PC-3 (cell line): Measurements from ENCODE around the gene CNTNAP2. TPM values are rescaled to one million over a fixed set of nuclear protein-coding genes. Genes with fewer than 3 reads are reported as not detected.

Experiments used
- ATAC-seq: fragments of 200-7000 bp; cut with Tn5 transposase; 2 replicates; pipeline ENCODE4 v1.9.1; 2020; ENCODE audit warnings: mild to moderate bottlenecking, moderate library complexity
- BruUV-seq: library from RNA; stranded (reverse); fragments of 400-500 nt; replicated peaks from 2 replicates; lab custom pipeline; 2021; lab: Mats Ljungman, UMichigan
- CTCF ChIA-PET: fragments of 300-600 bp; sonication (Branson Sonifier 250); formaldehyde crosslinking; loops from one replicate; lab custom pipeline; 2022; ENCODE audit warnings: antibody characterized with exemption; lab: Charles Lee
- POLR2A ChIA-PET: fragments of 300-600 bp; sonication (Branson Sonifier 250); formaldehyde crosslinking; loops from one replicate; lab custom pipeline; 2022; ENCODE audit warnings: antibody characterized with exemption; ENCODE audit not compliant: unreplicated experiment; lab: Charles Lee
- DNase-seq: peaks from one replicate; pipeline ENCODE4 v3.0.0-alpha.2; 2015
- H2AFZ ChIP-seq: fragments of 300-600 bp; sonication (generic); 2 replicates; pipeline ENCODE4 v1.6.0; 2016; ENCODE audit warnings: antibody characterized with exemption, low read length
- H3F3A ChIP-seq: fragments of 300-600 bp; sonication (generic); one replicate; pipeline ENCODE4 v1.6.0; 2017; ENCODE audit warnings: antibody characterized with exemption, low read length, control low read depth, mild to moderate bottlenecking; ENCODE audit not compliant: unreplicated experiment
- H3K27ac ChIP-seq: fragments of 300-600 bp; sonication (generic); 2 replicates; pipeline ENCODE4 v1.5.1; 2016; ENCODE audit warnings: mild to moderate bottlenecking, low read length
- H3K27me3 ChIP-seq: fragments of 300-600 bp; sonication (generic); 2 replicates; pipeline ENCODE4 v1.6.1; 2016; ENCODE audit warnings: low read length, mixed read lengths
- H3K36me3 ChIP-seq: fragments of 300-600 bp; sonication (generic); 2 replicates; pipeline ENCODE4 v1.6.1; 2016; ENCODE audit warnings: low read depth, mixed run types, low read length, mixed read lengths
- H3K4me1 ChIP-seq: fragments of 300-600 bp; sonication (generic); 2 replicates; pipeline ENCODE4 v1.5.1; 2016; ENCODE audit warnings: low read length; ENCODE audit not compliant: insufficient read depth
- H3K4me2 ChIP-seq: fragments of 300-600 bp; sonication (generic); 2 replicates; pipeline ENCODE4 v1.6.0; 2016; ENCODE audit warnings: low read length
- H3K4me3 ChIP-seq: fragments of 300-600 bp; sonication (generic); 2 replicates; pipeline ENCODE4 v1.5.1; 2016; ENCODE audit warnings: mild to moderate bottlenecking, low read length, mixed read lengths
- H3K79me2 ChIP-seq: fragments of 300-600 bp; sonication (generic); 2 replicates; pipeline ENCODE4 v1.6.1; 2017; ENCODE audit warnings: low read length, mixed read lengths
- H3K9ac ChIP-seq: fragments of 300-600 bp; sonication (generic); 2 replicates; pipeline ENCODE4 v1.6.0; 2016; ENCODE audit warnings: mild to moderate bottlenecking, low read length
- H3K9me2 ChIP-seq: fragments of 300-600 bp; sonication (generic); replicated peaks from 2 replicates; pipeline ENCODE4 v1.6.1; 2016; ENCODE audit warnings: mixed run types, low read length, mixed read lengths
- H3K9me3 ChIP-seq: fragments of 300-600 bp; sonication (generic); 2 replicates; pipeline ENCODE4 v1.6.1; 2016; ENCODE audit warnings: low read length, mixed read lengths
- H4K20me1 ChIP-seq: fragments of 300-600 bp; sonication (generic); 2 replicates; pipeline ENCODE4 v1.6.1; 2016; ENCODE audit warnings: low read length, mixed read lengths
- EZH2 ChIP-seq: fragments of 300-600 bp; sonication (generic); IDR thresholded peaks from one replicate; pipeline ENCODE4 v1.6.1; 2017; ENCODE audit warnings: antibody characterized with exemption, mild to moderate bottlenecking, low read length; ENCODE audit not compliant: unreplicated experiment
- EZH2phosphoT487 ChIP-seq: fragments of 300-600 bp; sonication (generic); IDR thresholded peaks from 2 replicates; pipeline ENCODE4 v1.6.1; 2018; ENCODE audit warnings: mild to moderate bottlenecking, antibody characterized with exemption, low read length, borderline replicate concordance
- intact Hi-C: fragments of 100-400 bp; cut with micrococcal nuclease; formaldehyde crosslinking; loops from 2 replicates; pipeline ENCODE4 v1.9.0; 2023
- total RNA-seq: library from RNA; depleted of rRNA; stranded (reverse); fragments of >200 nt; gene quantifications from 2 replicates; pipeline ENCODE4 v1.2.3, GENCODE V29; 2014
- TF ChIP-seq, protein P1 (sequence below): fragments of 300-600 bp; sonication (generic); conservative IDR thresholded peaks from 2 replicates; pipeline ENCODE4 v1.5.1; 2017; ENCODE audit warnings: antibody characterized with exemption, low read depth, mild to moderate bottlenecking, low read length

The CNTNAP2 gene
- total RNA-seq, 1 experiment from 2014 or later: 1.5 TPM

DNA sequence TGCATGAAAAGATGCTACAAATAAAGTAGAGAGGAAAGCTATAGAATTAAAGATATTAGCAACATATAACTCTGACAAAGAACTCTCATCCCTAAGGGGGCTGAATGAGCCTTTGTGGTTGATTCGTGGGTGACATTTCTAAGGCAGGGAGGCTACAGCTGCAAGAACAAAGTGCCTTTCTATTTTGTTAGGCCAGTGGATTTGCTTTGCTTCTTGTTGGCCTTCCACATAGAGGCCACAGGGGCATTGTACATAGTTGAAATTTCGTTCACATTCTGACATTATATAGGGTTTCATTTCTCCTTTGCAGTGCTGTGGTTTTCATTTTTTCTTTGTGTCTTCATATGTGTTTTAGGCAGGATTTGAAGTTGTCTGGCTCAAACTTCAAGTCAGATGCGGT, 1654.7 kb downstream of the CNTNAP2 start:
- CTCF ChIA-PET: no interaction called here
- no peaks in the 10 kb centered on the region for H3K9me3 ChIP-seq
- POLR2A ChIA-PET: no interaction called here
- ATAC-seq: no peak
- no peak overlapping the region for H2AFZ ChIP-seq
- TF ChIP-seq, protein P1, sequence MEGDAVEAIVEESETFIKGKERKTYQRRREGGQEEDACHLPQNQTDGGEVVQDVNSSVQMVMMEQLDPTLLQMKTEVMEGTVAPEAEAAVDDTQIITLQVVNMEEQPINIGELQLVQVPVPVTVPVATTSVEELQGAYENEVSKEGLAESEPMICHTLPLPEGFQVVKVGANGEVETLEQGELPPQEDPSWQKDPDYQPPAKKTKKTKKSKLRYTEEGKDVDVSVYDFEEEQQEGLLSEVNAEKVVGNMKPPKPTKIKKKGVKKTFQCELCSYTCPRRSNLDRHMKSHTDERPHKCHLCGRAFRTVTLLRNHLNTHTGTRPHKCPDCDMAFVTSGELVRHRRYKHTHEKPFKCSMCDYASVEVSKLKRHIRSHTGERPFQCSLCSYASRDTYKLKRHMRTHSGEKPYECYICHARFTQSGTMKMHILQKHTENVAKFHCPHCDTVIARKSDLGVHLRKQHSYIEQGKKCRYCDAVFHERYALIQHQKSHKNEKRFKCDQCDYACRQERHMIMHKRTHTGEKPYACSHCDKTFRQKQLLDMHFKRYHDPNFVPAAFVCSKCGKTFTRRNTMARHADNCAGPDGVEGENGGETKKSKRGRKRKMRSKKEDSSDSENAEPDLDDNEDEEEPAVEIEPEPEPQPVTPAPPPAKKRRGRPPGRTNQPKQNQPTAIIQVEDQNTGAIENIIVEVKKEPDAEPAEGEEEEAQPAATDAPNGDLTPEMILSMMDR: no peak
- TF ChIP-seq EZH2phosphoT487: no peak
- no peak for TF ChIP-seq EZH2
- no peak overlapping the region for H3K4me2 ChIP-seq
- H3K4me3 ChIP-seq: no peak overlapping the region
- no TSS peak for BruUV-seq
- H3K27ac ChIP-seq: no peak overlapping the region
- intact Hi-C loops: no loop called here
- H3K36me3 ChIP-seq: no peaks in the 10 kb centered on the region
- H4K20me1 ChIP-seq: no peaks in the 10 kb centered on the region
- H3K9me2 ChIP-seq: no peaks in the 10 kb centered on the region
- H3K27me3 ChIP-seq: no peaks in the 10 kb centered on the region
- no peaks in the 10 kb centered on the region for H3K79me2 ChIP-seq
- no peak for DNase-seq
- no peak overlapping the region for H3K9ac ChIP-seq
- H3F3A ChIP-seq: no peaks in the 10 kb centered on the region
- H3K4me1 ChIP-seq: peaks cover 10% of the 10 kb centered on the region

DNA sequence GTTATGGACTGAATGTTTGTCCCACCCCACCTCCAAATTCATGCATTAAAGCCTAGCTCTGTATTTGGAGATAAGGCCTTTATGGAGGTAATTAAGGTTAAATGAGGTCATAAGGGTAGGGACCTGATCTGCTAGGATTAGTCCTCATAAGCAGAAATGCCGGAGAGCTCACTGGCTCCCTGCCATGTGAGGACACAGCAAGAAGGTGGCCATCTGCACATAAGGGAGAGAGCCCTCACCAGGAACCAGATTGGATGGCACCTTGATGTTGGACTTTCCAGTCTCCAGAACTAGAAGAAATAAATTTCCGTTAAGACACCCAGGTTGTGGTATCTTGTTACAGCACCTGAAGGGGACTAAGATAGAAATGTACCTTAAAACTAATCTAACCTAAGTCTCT, 1657.9 kb downstream of the CNTNAP2 start:
- Histone ChIP-seq H2AFZ (no peak overlapping the region), H3K36me3 (no peaks in the 10 kb centered on the region), H3K27me3 (no peaks in the 10 kb centered on the region), H4K20me1 (no peaks in the 10 kb centered on the region), H3K4me1 (no peaks in the 10 kb centered on the region), H3K4me3 (no peak overlapping the region), H3K9ac (no peak overlapping the region), H3K4me2 (no peak overlapping the region), H3K9me2 (no peaks in the 10 kb centered on the region), H3K9me3 (no peaks in the 10 kb centered on the region), H3K27ac (no peak overlapping the region), H3K79me2 (no peaks in the 10 kb centered on the region), H3F3A (no peaks in the 10 kb centered on the region)
- BruUV-seq: no TSS peak
- intact Hi-C loops: no loop called here
- no peak for DNase-seq
- no peak for TF ChIP-seq EZH2
- TF ChIP-seq, protein P1: no peak
- CTCF ChIA-PET: no interaction called here
- POLR2A ChIA-PET: no interaction called here
- no peak for ATAC-seq

GRCh38 chr7:147775516-147776284, 1659.1 kb downstream of the CNTNAP2 start:
- H3K9me3 ChIP-seq: no peaks in the 10 kb centered on the region
- no peak overlapping the region for H3K27ac ChIP-seq
- ChIA-PET POLR2A (no interaction called here), CTCF (no interaction called here)
- no peak overlapping the region for H3K4me2 ChIP-seq
- no peaks in the 10 kb centered on the region for H4K20me1 ChIP-seq
- no peaks in the 10 kb centered on the region for H3K4me1 ChIP-seq
- H3F3A ChIP-seq: no peaks in the 10 kb centered on the region
- ATAC-seq: no peak
- DNase-seq: no peak
- TF ChIP-seq, protein P1: no peak
- TF ChIP-seq EZH2phosphoT487 (no peak), EZH2 (no peak)
- H3K9me2 ChIP-seq: no peaks in the 10 kb centered on the region
- H3K4me3 ChIP-seq: no peak overlapping the region
- no peak overlapping the region for H3K9ac ChIP-seq
- no peaks in the 10 kb centered on the region for H3K79me2 ChIP-seq
- no peaks in the 10 kb centered on the region for H3K36me3 ChIP-seq
- no peaks in the 10 kb centered on the region for H3K27me3 ChIP-seq
- no peak overlapping the region for H2AFZ ChIP-seq
- intact Hi-C loops: no loop called here
- BruUV-seq: no TSS peak
